Measurements from ENCODE around the gene WASF2. TPM values are rescaled to one million over a fixed set of nuclear protein-coding genes. Genes with fewer than 3 reads are reported as not detected.

WASF2 gene
- total and polyA plus RNA-seq, 2 of the 8 experiments (the other 6 are each of a cell fraction or from before 2014, with no cell fraction given): 32.1 to 86.6 TPM

- no peak for TF ChIP-seq RFX5 (IDR thresholded peaks at IDR 0.05; ENCODE audit: borderline replicate concordance, low read depth, low read length)
- TF ChIP-seq CTBP2 (IDR thresholded peaks at IDR 0.05; ENCODE audit: borderline replicate concordance, insufficient read depth, insufficient read length, low read length): peak; percentile 37
- no peak for TF ChIP-seq TAF7 (optimal IDR thresholded peaks at IDR 0.05; ENCODE audit: borderline replicate concordance, low read depth, low read length)
- no peak for TF ChIP-seq GABPA (IDR thresholded peaks at IDR 0.05; ENCODE audit: borderline replicate concordance, insufficient read depth, low read length)
- TF ChIP-seq SUZ12 (IDR thresholded peaks at IDR 0.05; ENCODE audit: low read length): no peak
- TF ChIP-seq NANOG (IDR thresholded peaks at IDR 0.05; ENCODE audit: insufficient read depth, low read depth, low read length, poor library complexity, severe bottlenecking): no peak
- TF ChIP-seq TBP (IDR thresholded peaks at IDR 0.05; ENCODE audit: low read depth, low read length): no peak
- no peak for TF ChIP-seq KDM5A (IDR thresholded peaks at IDR 0.05; ENCODE audit: low read length)
- no peak for TF ChIP-seq EGR1 (IDR thresholded peaks at IDR 0.05; ENCODE audit: borderline replicate concordance, low read depth, low read length)
- no peak for TF ChIP-seq SRF (IDR thresholded peaks at IDR 0.05; ENCODE audit: low read depth, low read length)
- TF ChIP-seq SAP30 (IDR thresholded peaks at IDR 0.05; ENCODE audit: insufficient read depth, insufficient replicate concordance, low read length): peak; percentile 70
Observed at GRCh38 chr1:27392096-27392777, 97.7 kb downstream of the WASF2 start, which contains the start of gene GPR3 (continued).

Data from H1 (cell line).